Effector memory CD4-positive, alpha-beta T cell (primary cell): Measurements from ENCODE around the gene DAPK1.

Source experiments
- DNase-seq, 3 donors: peaks; one replicate each; pipeline ENCODE4 v3.0.0-alpha.2; 2020
- H3K27ac ChIP-seq: 2 replicates; pipeline ENCODE4 v1.7.0; 2013; ENCODE audit warnings: mild to moderate bottlenecking, low read length, moderate library complexity; ENCODE audit not compliant: insufficient read depth, poor library complexity, severe bottlenecking
- H3K27me3 ChIP-seq: replicated peaks from 2 replicates; pipeline ENCODE4 v1.7.0; 2013; ENCODE audit warnings: mild to moderate bottlenecking, low read length; ENCODE audit not compliant: insufficient read depth, control insufficient read depth, poor library complexity, severe bottlenecking
- H3K36me3 ChIP-seq: 2 replicates; pipeline ENCODE4 v1.7.0; 2013; ENCODE audit warnings: mild to moderate bottlenecking, low read length, moderate library complexity; ENCODE audit not compliant: control insufficient read depth, insufficient read depth
- H3K4me1 ChIP-seq: 2 replicates; pipeline ENCODE4 v1.7.0; 2013; ENCODE audit warnings: low read length, mild to moderate bottlenecking; ENCODE audit not compliant: control insufficient read depth, insufficient read depth, poor library complexity, severe bottlenecking
- H3K4me3 ChIP-seq: 2 replicates; pipeline ENCODE4 v1.7.0; 2013; ENCODE audit warnings: low read length, low read depth, mild to moderate bottlenecking; ENCODE audit not compliant: insufficient read depth, poor library complexity, severe bottlenecking
- H3K9me3 ChIP-seq: 2 replicates; pipeline ENCODE4 v1.7.0; 2013; ENCODE audit warnings: mild to moderate bottlenecking, low read length, moderate library complexity; ENCODE audit not compliant: control insufficient read depth

Gene DAPK1

GRCh38 chr9:87665505-87665904 is 167.8 kb downstream of the DAPK1 start:
- Histone ChIP-seq H3K4me3 (no peak overlapping the region), H3K4me1 (no peaks in the 10 kb centered on the region), H3K36me3 (no peaks in the 10 kb centered on the region)

GRCh38 chr9:87667164-87667738 is 169.6 kb downstream of the DAPK1 start:
- H3K4me1 ChIP-seq, result no peaks in the 10 kb centered on the region
- H3K27ac ChIP-seq, result no peak overlapping the region
- H3K9me3 ChIP-seq, result no peaks in the 10 kb centered on the region
- no peaks in the 10 kb centered on the region for H3K27me3 ChIP-seq
- H3K36me3 ChIP-seq, result no peaks in the 10 kb centered on the region
- no peak for DNase-seq
- no peak overlapping the region for H3K4me3 ChIP-seq

More at GRCh38 chr9:87665505-87665904, 167.8 kb downstream of the DAPK1 start:
- no peak for DNase-seq
- H3K27ac ChIP-seq, result no peak overlapping the region
- H3K27me3 ChIP-seq, result no peaks in the 10 kb centered on the region
- H3K9me3 ChIP-seq, result no peaks in the 10 kb centered on the region

DNA sequence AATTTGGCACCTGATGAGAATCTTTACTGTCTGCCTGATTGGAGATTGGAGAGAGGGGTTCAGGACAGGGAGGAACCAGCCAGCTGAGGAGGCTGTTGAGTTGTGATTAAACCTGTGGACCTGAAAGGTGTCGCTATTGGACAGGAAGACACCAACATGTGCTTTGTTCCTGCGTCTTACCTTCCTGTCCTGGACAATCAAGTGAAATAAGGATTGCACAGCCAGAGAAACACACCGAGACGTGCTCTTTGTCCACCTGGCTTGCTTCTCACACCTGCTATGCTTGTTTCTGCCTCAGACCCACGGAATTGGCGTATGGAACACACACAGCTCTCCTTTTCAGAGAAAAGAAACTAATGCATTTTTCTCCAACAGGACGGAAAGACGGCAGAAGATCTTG is 170.6 kb downstream of the DAPK1 start:
- no peaks in the 10 kb centered on the region for H3K36me3 ChIP-seq

GRCh38 chr9:87668722-87669121 is 171.1 kb downstream of the DAPK1 start:
- H3K27me3 ChIP-seq, result no peaks in the 10 kb centered on the region
- no peaks in the 10 kb centered on the region for H3K9me3 ChIP-seq
- H3K4me1 ChIP-seq, result no peaks in the 10 kb centered on the region
- H3K36me3 ChIP-seq, result no peaks in the 10 kb centered on the region
- DNase-seq, result no peak
- no peak overlapping the region for H3K27ac ChIP-seq
- H3K4me3 ChIP-seq, result no peak overlapping the region

More for the DNA sequence above, 170.6 kb downstream of the DAPK1 start:
- H3K27me3 ChIP-seq, result no peaks in the 10 kb centered on the region
- no peak for DNase-seq
- H3K27ac ChIP-seq, result no peak overlapping the region
- H3K9me3 ChIP-seq, result no peaks in the 10 kb centered on the region
- no peaks in the 10 kb centered on the region for H3K4me1 ChIP-seq
- no peak overlapping the region for H3K4me3 ChIP-seq

- Histone ChIP-seq H3K9me3 (no peaks in the 10 kb centered on the region), H3K36me3 (no peaks in the 10 kb centered on the region), H3K27ac (no peak overlapping the region), H3K4me1 (no peaks in the 10 kb centered on the region), H3K4me3 (no peak overlapping the region), H3K27me3 (no peaks in the 10 kb centered on the region)
- no peak for DNase-seq
Measured at GRCh38 chr9:87670572-87671264, 173.1 kb downstream of the DAPK1 start.

DNA sequence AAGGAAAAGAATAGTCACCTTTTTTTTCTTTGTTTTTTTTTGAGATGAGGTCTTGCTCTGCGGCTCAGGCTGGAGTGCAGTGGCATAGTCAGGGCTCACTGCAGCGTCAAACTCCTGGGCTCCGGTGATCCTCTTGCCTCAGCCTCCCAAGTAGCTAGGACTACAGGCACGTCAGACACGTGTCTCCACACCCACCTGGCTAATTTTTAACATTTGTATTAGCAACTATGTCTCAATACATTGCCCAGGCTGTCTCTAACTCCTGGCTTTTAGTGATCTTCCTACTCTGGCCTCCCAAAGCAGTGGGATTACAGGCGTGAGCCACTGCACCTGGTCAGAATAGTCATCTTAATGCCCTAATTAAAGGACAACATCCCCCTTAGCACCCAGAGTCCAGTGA is 173.8 kb downstream of the DAPK1 start:
- DNase-seq, result no peak
- no peaks in the 10 kb centered on the region for H3K4me1 ChIP-seq
- no peaks in the 10 kb centered on the region for H3K36me3 ChIP-seq
- H3K27me3 ChIP-seq, result no peaks in the 10 kb centered on the region
- H3K27ac ChIP-seq, result no peak overlapping the region
- H3K9me3 ChIP-seq, result no peaks in the 10 kb centered on the region
- no peak overlapping the region for H3K4me3 ChIP-seq

DNA sequence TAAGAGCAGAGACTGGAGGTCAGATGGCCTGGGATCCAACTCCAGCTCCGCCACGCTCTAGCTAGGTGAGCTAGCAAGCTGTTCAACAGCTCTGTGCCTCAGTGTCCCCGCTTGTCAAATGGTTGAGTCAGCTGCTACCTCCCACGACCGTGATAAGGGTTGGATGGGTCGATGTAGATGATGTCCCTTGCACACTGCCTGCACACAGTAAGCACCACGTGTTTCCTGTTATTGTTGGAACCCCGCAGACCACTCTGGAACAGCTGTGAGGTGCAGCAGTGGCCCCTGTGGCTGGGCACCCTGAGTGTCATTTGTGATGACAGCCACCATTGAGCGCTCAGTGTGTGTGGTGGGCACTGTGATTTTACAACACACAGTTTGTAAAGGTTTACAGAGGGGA is 174.3 kb downstream of the DAPK1 start:
- H3K4me3 ChIP-seq, result no peak overlapping the region
- H3K4me1 ChIP-seq, result no peaks in the 10 kb centered on the region
- H3K27ac ChIP-seq, result no peak overlapping the region
- no peaks in the 10 kb centered on the region for H3K36me3 ChIP-seq
- H3K9me3 ChIP-seq, result no peaks in the 10 kb centered on the region
- H3K27me3 ChIP-seq, result no peaks in the 10 kb centered on the region
- no peak for DNase-seq

- Histone ChIP-seq H3K27ac (no peak overlapping the region), H3K9me3 (no peaks in the 10 kb centered on the region), H3K36me3 (no peaks in the 10 kb centered on the region), H3K4me3 (no peak overlapping the region), H3K4me1 (no peaks in the 10 kb centered on the region), H3K27me3 (no peaks in the 10 kb centered on the region)
- DNase-seq, result no peak
Measured at GRCh38 chr9:87672586-87672985, 174.9 kb downstream of the DAPK1 start.

DNA sequence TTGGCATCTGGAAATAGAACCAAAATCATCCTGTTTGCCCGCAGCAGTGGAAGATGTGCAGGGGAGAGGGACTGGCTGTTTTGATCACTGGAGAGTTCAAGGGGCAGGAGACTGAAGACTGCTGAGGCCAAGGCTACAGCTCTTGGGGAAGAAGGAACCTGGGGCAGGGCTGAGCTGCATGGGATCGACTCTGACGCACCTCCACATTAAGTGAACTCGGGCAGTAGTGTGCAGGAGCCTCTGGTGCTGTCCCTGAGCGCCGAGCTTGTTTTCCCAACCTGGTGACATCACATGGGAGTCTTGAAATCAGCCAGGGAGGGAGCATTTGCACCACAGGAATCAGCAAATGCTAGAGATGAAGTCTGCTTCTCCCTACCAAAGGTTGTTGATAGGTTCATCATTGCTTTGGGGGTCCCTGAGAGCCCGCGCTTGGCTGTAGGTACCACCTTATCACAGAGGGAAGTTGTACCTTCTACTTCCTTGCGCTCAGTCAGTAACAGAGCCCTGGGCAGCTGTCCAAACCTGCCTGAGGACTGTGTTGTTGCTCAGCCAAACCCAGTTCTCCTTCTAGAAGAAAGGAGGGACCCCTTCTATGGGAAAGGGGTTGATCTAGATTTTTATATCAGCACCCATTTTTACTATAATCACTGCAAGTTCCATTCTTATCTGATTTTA is 175.9 kb downstream of the DAPK1 start:
- Histone ChIP-seq H3K4me3 (no peak overlapping the region), H3K36me3 (no peaks in the 10 kb centered on the region), H3K9me3 (no peaks in the 10 kb centered on the region), H3K27me3 (no peaks in the 10 kb centered on the region), H3K27ac (no peak overlapping the region), H3K4me1 (no peaks in the 10 kb centered on the region)
- no peak for DNase-seq

DNA sequence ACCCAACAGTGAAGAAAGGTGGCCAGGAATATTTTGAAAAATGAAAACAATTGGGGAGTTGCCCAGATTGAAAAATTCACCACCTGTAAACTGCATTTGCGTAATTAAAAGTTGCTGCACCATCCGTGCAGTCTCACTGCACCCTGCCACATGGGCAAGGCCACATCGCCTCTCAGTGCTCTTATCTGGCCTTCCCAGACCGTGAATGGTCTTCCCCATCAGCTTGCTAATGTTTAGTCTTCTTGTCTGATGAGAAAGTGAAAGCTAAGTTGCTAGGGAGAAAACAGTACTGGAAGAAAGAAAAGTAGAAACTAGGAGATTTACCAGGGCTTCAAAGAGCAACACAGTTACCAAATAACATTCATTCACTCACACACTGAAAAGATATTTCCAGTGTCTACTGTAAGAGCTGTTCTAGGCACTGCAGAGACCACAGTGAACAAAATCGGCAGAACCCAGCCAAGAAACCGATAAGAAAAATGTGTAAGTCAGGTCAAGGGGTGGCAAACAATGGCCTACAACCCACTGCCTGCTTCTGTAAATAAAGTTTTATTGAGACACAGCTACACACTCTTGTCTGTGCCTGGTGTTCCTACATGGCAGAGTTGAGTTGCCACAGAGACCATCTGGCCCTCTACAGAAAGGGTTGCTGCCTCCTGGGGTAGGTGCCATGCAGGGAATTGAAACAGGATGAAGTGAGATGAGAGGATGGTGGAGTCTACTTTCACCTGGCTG is 177.1 kb downstream of the DAPK1 start:
- no peak for DNase-seq
- no peaks in the 10 kb centered on the region for H3K4me1 ChIP-seq
- no peaks in the 10 kb centered on the region for H3K27me3 ChIP-seq
- H3K9me3 ChIP-seq, result no peaks in the 10 kb centered on the region
- no peaks in the 10 kb centered on the region for H3K36me3 ChIP-seq
- no peak overlapping the region for H3K4me3 ChIP-seq
- no peak overlapping the region for H3K27ac ChIP-seq
